ENCODE data around the gene EFS. TPM values are rescaled to one million over a fixed set of nuclear protein-coding genes. Genes with fewer than 3 reads are reported as not detected.

EFS gene
- total and polyA plus RNA-seq, 2 of the 8 experiments (the other 6 are each of a cell fraction or from before 2014, with no cell fraction given) = 27.8 to 28.6 TPM

DNA sequence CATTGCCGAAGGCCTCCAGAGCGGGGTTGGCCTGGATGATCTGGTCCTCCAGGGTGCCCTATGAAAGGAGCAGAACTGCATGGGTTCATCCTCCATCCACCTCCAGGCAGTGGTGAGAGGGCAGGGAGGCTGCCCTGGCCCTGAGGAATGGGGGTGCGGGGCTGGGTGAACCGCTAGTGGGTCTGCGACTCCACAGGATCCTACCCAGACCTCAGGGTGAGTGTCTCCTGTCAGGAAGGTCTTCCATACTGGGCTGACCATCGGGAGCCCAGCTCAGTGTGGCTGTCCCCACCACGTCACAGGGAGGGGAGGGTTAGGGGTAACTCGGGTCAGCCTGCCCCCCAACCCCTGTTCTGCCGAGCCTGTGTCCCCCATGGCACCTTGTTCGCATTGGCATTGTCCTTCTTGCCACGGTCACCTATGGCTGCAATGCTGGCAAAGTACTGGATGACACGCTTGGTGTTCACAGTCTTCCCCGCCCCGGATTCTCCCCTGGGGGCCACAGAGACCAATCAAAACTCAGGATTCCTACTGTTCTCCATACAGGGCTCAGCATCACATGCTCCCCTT lies 39.4 kb upstream of the EFS start:
- Histone ChIP-seq H2BK20ac (ENCODE audit: low read length) (no peak overlapping the region), H3K4ac (replicated peaks; ENCODE audit: insufficient read length, low read depth, low read length) (no peak overlapping the region), H4K91ac (replicated peaks; ENCODE audit: insufficient read length, low read length) (no peak overlapping the region), H3K4me1 (replicated peaks in 1 of 4; ENCODE audit: control insufficient read depth in 3 of 4, insufficient read depth in 4 of 4, low read length in 3 of 4) (no peaks in the 10 kb centered on the region; a peak in 1 of 7 replicates), H3K14ac (ENCODE audit: insufficient read length) (no peak overlapping the region), H3K9me3 (ENCODE audit: insufficient read depth in 2 of 2, low read depth in 1 of 2, low read length in 1 of 2) (no peaks in the 10 kb centered on the region), H3K56ac (replicated peaks; ENCODE audit: insufficient read length, low read depth, low read length) (no peak overlapping the region), H2BK15ac (ENCODE audit: low read length) (no peak overlapping the region), H3K4me3 (ENCODE audit: extremely low read depth in 1 of 4, insufficient read depth in 2 of 4, low read depth in 3 of 4, low read length in 4 of 4) (no peak overlapping the region), H2BK5ac (ENCODE audit: low read depth, low read length) (no peak overlapping the region), H2AK5ac (ENCODE audit: low read depth, low read length) (no peak overlapping the region), H3K27me3 (replicated peaks in 1 of 4; ENCODE audit: control insufficient read depth in 3 of 4, extremely low read depth in 1 of 4, insufficient read depth in 3 of 4, low read length in 3 of 4) (no peaks in the 10 kb centered on the region; a peak in 3 of 7 replicates), H2BK12ac (ENCODE audit: low read depth, low read length) (no peak overlapping the region), H3K4me2 (ENCODE audit: insufficient read depth in 1 of 2, low read depth in 2 of 2, low read length in 2 of 2) (no peak overlapping the region), H3K23me2 (ENCODE audit: low read depth, low read length) (no peaks in the 10 kb centered on the region), H2BK120ac (replicated peaks; ENCODE audit: low read depth, low read length) (no peak overlapping the region), H3K79me1 (ENCODE audit: low read depth, low read length) (no peaks in the 10 kb centered on the region), H2AFZ (ENCODE audit: low read length) (no peak overlapping the region), H3K9ac (replicated peaks in 1 of 4; ENCODE audit: extremely low read depth in 1 of 4, low read depth in 3 of 4, low read length in 3 of 4) (no peak overlapping the region), H4K5ac (ENCODE audit: insufficient read length, low read depth, low read length) (no peak overlapping the region), H3K27ac (ENCODE audit: low read depth, low read length) (no peak overlapping the region), H3K23ac (ENCODE audit: insufficient read length) (no peak overlapping the region), H4K20me1 (replicated peaks in 1 of 2; ENCODE audit: control insufficient read depth in 1 of 2, insufficient read depth in 2 of 2, low read length in 2 of 2) (peaks cover 0 to 2% of the 10 kb centered on the region in 2 experiments), H3K79me2 (ENCODE audit: control insufficient read depth in 1 of 2, insufficient read depth in 2 of 2, low read length in 2 of 2) (no peaks in the 10 kb centered on the region), H3K18ac (ENCODE audit: extremely low read depth, low read length) (no peak overlapping the region), H4K8ac (ENCODE audit: extremely low read depth, insufficient read depth, low read length) (no peak overlapping the region), H3K36me3 (ENCODE audit: control insufficient read depth in 2 of 4, insufficient read depth in 4 of 4, low read length in 3 of 4) (no peaks in the 10 kb centered on the region)
- CTCF ChIA-PET (ENCODE audit: partially characterized antibody) = interaction anchor here (1.2 to 2.2 kb wide), 2 partner anchors 24 to 52 kb away, joined by 3 to 5 read pairs; no protein-coding TSS in a partner anchor
- no peak for DNase-seq (ENCODE audit: low read depth in 1 of 2, low spot score in 2 of 2)
- FAIRE-seq = no peak
- 81% methylated on average over 11 of the region's 14 CpGs; no CpG with 5 or more reads in 1 of the 2 experiments for WGBS, 2 experiments (ENCODE audit: extremely low coverage in 1 of 2, insufficient coverage in 1 of 2, insufficient read length in 1 of 2, insufficient replicate concordance in 2 of 2, low coverage in 1 of 2, low lambda C conversion rate in 2 of 2, missing lambda C conversion rate in 1 of 2)
- no peak for TF ChIP-seq CEBPB (IDR thresholded peaks at IDR 0.05; ENCODE audit: low read depth, low read length)
- no peak for TF ChIP-seq YY1 (IDR thresholded peaks at IDR 0.05; ENCODE audit: low read depth, low read length)
- no peak for TF ChIP-seq CTBP2 (IDR thresholded peaks at IDR 0.05; ENCODE audit: borderline replicate concordance, insufficient read depth, insufficient read length, low read length)
- TF ChIP-seq PHF8 (conservative IDR thresholded peaks at IDR 0.05; ENCODE audit: low read depth, low read length) = no peak
- no peak for TF ChIP-seq BRCA1 (IDR thresholded peaks at IDR 0.05; ENCODE audit: low read depth, low read length)
- TF ChIP-seq SUZ12 (IDR thresholded peaks at IDR 0.05; ENCODE audit: low read length) = no peak
- no peak for TF ChIP-seq KDM4A (IDR thresholded peaks at IDR 0.05; ENCODE audit: low read depth, low read length, severe bottlenecking)
- TF ChIP-seq, protein P1, sequence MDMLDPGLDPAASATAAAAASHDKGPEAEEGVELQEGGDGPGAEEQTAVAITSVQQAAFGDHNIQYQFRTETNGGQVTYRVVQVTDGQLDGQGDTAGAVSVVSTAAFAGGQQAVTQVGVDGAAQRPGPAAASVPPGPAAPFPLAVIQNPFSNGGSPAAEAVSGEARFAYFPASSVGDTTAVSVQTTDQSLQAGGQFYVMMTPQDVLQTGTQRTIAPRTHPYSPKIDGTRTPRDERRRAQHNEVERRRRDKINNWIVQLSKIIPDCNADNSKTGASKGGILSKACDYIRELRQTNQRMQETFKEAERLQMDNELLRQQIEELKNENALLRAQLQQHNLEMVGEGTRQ (IDR thresholded peaks at IDR 0.05; ENCODE audit: low read length) = no peak
- POLR2A ChIA-PET (ENCODE audit: partially characterized antibody) = no interaction called here
